Subcutaneous abdominal adipose tissue (tissue), 5 donors: ENCODE results near the gene MFRP.

Experiments
- H3K27ac ChIP-seq: one replicate; pipeline ENCODE4 v1.7.0; 2013; ENCODE audit warnings: low read depth, mild to moderate bottlenecking, inconsistent platforms, low read length, moderate library complexity
- H3K27me3 ChIP-seq, 5 donors: one replicate each; pipeline ENCODE4 v1.7.0; 2013; ENCODE audit warnings: low read length in 5 of 5, inconsistent platforms in 1 of 5; ENCODE audit not compliant: control insufficient read depth in 5 of 5, insufficient read depth in 4 of 5
- H3K36me3 ChIP-seq, 5 donors: one replicate each; pipeline ENCODE4 v1.7.0; 2013; ENCODE audit warnings: low read length in 5 of 5; ENCODE audit not compliant: control insufficient read depth in 5 of 5, insufficient read depth in 5 of 5
- H3K4me1 ChIP-seq, 5 donors: one replicate each; pipeline ENCODE4 v1.7.0; 2013; ENCODE audit warnings: low read length in 5 of 5, mild to moderate bottlenecking in 3 of 5, moderate library complexity in 1 of 5; ENCODE audit not compliant: control insufficient read depth in 5 of 5, insufficient read depth in 5 of 5
- H3K4me3 ChIP-seq, 5 donors: one replicate each; pipeline ENCODE4 v1.7.0; 2013; ENCODE audit warnings: low read length in 5 of 5, low read depth in 1 of 5
- H3K9ac ChIP-seq, 5 donors: one replicate each; pipeline ENCODE4 v1.7.0; 2013; ENCODE audit warnings: low read length in 5 of 5, mild to moderate bottlenecking in 4 of 5, moderate library complexity in 3 of 5
- H3K9me3 ChIP-seq, 5 donors: one replicate each; pipeline ENCODE4 v1.7.0; 2013; ENCODE audit warnings: low read length in 5 of 5; ENCODE audit not compliant: control insufficient read depth in 5 of 5
- donor health status: healthy.
- donor health status: healthy.
- donor health status: healthy.
- donor health status: healthy.
- donor health status: healthy.

Gene MFRP

DNA sequence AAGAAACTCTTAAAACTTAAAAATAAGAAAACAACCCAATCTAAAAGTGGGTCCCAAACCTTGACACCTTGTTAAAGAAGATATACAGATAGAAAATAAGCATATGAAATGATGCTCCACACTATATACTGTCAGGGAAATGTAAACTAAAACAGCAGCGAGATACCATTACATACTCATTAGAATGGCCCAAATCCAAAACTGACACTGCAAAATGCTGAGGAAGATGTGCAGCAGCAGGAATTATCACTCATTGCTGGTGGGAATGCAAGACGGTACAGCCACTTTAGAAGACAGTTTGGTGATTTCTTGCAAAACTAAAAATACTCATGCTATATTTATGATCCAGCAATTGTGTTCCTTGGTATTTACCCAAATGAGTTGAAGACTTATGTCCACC lies 17.2 kb downstream of the MFRP start:
- H3K27ac ChIP-seq = no peak overlapping the region
- H3K9me3 ChIP-seq = no peaks in the 10 kb centered on the region
- H3K9ac ChIP-seq = no peak overlapping the region
- H3K4me1 ChIP-seq = peaks cover 0 to 6% (median 4%) of the 10 kb centered on the region in 5 donors
- no peaks in the 10 kb centered on the region for H3K36me3 ChIP-seq
- no peak overlapping the region for H3K4me3 ChIP-seq
- no peaks in the 10 kb centered on the region for H3K27me3 ChIP-seq

DNA sequence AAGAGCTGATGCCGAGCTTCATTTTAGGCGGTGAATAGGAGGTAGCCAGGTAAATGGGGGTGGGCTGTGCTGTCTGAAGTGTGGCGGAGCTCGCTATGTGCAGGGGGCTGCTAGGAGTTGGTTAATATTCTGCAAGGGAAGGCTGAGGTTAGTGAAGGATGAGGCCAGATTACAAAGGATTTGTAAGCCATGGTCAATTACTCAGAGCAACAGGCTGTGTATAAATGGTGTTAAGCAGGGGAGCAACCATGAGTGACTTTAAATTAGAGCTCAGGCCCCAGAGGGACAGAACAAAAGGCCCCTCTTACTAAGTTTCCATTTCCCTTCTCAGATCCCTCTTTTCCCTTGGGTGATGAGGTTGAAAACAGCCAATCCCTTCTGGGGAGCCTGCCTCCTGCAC lies 22.3 kb downstream of the MFRP start:
- H3K9me3 ChIP-seq = no peaks in the 10 kb centered on the region
- no peaks in the 10 kb centered on the region for H3K36me3 ChIP-seq
- H3K4me1 ChIP-seq = peaks cover 2 to 35% (median 25%) of the 10 kb centered on the region in 5 donors
- peaks cover 0 to 2% (median 0%) of the 10 kb centered on the region in 5 donors for H3K27me3 ChIP-seq
- no peak overlapping the region for H3K4me3 ChIP-seq
- H3K27ac ChIP-seq = no peak overlapping the region
- no peak overlapping the region for H3K9ac ChIP-seq

DNA sequence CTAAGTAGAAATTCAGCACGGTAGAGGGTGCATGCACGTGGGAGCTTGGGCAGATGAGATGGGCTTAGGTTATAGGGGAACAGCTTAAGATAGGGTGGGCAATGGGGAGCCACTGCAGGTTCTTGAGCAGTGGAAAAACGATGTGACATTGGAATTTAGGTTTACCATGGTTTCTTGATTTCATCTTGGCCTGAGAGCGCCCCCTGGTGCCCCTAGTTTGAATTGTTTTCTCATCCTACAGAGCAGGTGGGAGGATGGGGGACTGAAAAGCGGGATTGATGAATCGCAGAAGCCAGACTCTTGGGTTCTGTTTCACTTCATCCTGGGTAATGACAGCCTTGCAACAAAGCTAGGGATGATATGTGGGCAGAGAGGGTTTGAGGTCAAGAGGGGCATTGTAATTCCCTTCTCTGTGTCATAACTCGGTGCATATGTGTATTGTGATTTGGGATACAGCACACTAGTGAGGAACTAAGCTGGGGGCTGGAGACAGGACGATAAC lies 22.9 kb downstream of the MFRP start:
- peaks cover 0 to 2% (median 0%) of the 10 kb centered on the region in 5 donors for H3K27me3 ChIP-seq
- H3K27ac ChIP-seq = no peak overlapping the region
- H3K4me1 ChIP-seq = peaks cover 4 to 41% (median 31%) of the 10 kb centered on the region in 5 donors
- H3K9me3 ChIP-seq = no peaks in the 10 kb centered on the region
- H3K36me3 ChIP-seq = no peaks in the 10 kb centered on the region
- no peak overlapping the region for H3K4me3 ChIP-seq
- no peak overlapping the region for H3K9ac ChIP-seq

DNA sequence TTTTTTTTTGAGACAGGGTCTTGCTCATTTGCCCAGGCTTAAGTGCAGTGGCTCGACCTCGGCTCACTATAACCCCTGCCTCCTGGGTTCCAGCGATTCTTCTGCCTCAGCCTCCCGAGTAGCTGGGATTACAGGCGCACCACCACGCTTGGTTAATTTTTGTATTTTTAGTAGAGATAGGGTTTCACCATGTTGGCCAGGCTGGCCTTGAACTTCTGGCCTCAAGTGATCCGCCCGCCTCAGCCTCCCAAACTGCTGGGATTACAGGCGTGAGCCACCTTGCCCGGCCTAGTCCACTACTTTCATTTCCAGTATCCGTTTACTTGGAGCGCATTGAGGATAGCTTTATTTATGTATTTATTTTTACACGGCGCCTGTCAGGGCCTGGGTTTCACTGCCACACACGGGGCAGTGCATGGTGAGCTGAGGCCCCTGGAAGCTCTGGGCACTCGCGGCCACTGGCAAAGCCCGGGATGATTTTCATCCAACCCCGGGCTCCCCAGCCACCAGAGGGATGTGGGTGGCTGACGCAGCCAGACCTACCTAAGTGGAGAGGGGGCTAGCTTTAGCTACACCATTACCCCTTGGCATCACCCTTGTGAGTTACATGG lies 23.5 kb downstream of the MFRP start:
- H3K36me3 ChIP-seq = no peaks in the 10 kb centered on the region
- peaks cover 4 to 47% (median 37%) of the 10 kb centered on the region in 5 donors for H3K4me1 ChIP-seq
- H3K9ac ChIP-seq = no peak overlapping the region
- H3K27ac ChIP-seq = no peak overlapping the region
- no peak overlapping the region for H3K4me3 ChIP-seq
- H3K9me3 ChIP-seq = no peaks in the 10 kb centered on the region
- peaks cover 0 to 2% (median 0%) of the 10 kb centered on the region in 5 donors for H3K27me3 ChIP-seq

DNA sequence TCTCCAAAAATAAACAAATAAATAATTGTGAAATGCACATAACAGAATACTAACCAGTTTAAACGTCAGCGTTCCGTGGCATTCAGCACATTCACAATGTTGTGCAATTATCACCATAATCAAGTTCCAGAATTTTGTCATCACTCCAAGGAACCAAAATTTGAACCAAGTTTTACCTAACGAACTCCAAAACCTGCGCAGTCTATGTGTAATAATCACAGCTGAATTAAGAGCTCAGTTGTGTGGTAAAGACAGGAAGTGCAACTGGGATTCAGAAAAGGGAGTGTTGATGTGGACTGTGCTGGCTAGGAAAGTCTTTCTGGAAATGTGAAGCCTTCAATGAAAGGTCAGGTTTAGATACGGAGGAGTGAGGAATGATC lies 24.2 kb downstream of the MFRP start:
- Histone ChIP-seq H3K9ac (no peak overlapping the region), H3K4me1 (peaks cover 7 to 53% (median 44%) of the 10 kb centered on the region in 5 donors), H3K27ac (peak overlapping the region; percentile 85), H3K27me3 (peaks cover 0 to 2% (median 0%) of the 10 kb centered on the region in 5 donors), H3K9me3 (no peaks in the 10 kb centered on the region), H3K36me3 (no peaks in the 10 kb centered on the region), H3K4me3 (no peak overlapping the region)

DNA sequence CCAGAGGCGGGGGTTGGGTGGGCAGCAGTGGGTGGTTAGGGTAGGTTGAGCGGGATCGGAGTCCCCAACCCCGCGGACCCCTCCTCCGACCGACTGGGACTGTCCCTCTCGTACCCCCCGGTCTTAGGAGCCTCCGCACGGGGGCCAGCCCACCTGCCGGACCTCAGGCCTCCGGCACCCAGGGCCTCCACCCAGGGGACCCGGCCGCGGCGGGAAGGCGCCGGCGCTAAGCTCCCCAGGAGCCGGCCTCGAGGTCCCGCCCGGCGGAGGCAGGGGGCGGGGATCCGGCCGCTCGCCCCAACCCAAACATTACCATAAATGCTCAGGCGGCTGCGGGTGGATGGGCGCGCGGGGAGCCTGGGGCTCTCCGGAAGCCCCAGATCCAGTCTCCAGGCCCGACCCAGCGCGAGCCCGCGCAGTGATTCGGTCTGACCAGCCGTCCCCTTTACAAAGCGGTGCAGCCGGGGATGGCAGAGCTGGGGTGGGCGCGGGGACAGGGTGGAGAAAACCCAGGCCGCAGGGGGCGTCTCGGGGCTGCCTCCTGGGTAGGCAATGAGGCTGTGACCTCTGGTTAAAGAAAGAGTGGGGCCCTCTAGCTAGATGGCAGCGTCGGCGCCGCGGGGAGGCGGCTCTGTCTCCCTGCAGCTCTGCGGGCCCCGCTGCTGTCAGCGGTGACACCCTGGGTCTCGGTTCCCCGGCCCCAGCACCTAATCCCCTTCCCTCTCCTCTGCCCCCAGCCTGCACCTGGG lies 25.6 kb downstream of the MFRP start:
- Histone ChIP-seq H3K9ac (peak overlapping the region; percentile 56 to 85 (median 80)), H3K36me3 (no peaks in the 10 kb centered on the region), H3K4me3 (peak overlapping the region; percentile 62 to 74 (median 66)), H3K9me3 (no peaks in the 10 kb centered on the region), H3K27me3 (peaks cover 0 to 3% (median 0%) of the 10 kb centered on the region in 5 donors), H3K27ac (peak overlapping the region; percentile 85), H3K4me1 (peaks cover 7 to 66% (median 56%) of the 10 kb centered on the region in 5 donors)

DNA sequence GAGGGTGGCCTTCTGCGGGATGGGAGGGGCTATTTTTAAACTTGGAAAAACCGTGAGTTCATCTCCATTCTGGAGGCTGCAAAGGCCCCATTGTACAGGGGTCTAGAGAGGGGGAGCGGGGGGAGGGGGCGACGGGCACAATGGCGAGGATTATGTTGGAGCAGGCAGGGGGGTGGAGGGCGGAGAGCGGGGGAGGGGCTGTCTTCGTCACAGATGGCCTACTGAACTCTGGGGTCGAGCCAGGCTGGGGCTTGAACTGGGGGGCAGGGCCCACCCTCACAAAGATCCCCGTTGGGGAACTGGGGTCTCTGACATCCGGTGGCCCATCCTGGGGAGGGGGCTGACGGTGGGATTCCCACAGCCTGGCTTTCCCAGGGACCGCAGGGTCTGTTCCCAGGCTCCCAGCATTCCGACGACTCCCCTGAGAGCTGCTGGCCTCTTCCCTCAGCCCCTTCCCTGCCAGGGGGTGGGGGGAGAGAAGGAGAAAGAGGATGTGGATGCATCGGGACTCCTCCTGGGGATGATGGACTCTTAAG lies 26.2 kb downstream of the MFRP start:
- H3K9me3 ChIP-seq = no peaks in the 10 kb centered on the region
- H3K4me1 ChIP-seq = peaks cover 12 to 72% (median 62%) of the 10 kb centered on the region in 5 donors
- H3K36me3 ChIP-seq = no peaks in the 10 kb centered on the region
- peak overlapping the region; percentile 56 to 85 (median 80) for H3K9ac ChIP-seq
- H3K27ac ChIP-seq = peak overlapping the region; percentile 85
- H3K4me3 ChIP-seq = peak overlapping the region; percentile 59 to 74 (median 65)
- peaks cover 0 to 10% (median 6%) of the 10 kb centered on the region in 5 donors for H3K27me3 ChIP-seq

DNA sequence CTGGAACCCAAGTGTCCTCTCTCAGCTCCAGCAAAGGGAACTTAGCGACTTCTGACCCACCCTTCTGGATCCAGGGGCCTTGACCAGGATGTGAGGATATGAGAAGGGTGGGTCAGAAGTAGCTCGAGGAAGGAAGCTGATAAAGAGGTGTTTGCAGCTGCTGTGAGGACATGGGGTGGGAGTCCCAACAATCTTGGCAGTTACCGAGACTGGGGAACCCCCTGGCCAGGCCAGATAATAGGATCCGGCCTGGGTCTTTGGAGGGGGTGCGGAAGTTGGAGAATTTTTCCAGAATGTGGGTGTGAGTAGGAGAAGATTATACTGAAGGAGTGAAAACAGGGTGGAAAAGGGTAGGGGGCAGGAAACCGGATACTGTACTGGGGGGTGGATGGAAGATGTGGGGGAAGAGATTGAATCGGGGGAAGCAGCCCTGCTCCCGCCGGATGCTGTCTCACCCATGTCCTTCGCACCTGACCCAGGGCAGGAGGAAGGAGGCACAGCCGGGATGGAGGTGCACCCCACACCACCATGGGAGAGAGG lies 26.7 kb downstream of the MFRP start:
- H3K4me1 ChIP-seq = peaks cover 12 to 78% (median 67%) of the 10 kb centered on the region in 5 donors
- peaks cover 0 to 10% (median 6%) of the 10 kb centered on the region in 5 donors for H3K27me3 ChIP-seq
- H3K9ac ChIP-seq = peak overlapping the region in 4 of 5 donors; percentile 14 to 82 (median 50)
- H3K4me3 ChIP-seq = peak overlapping the region in 3 of 5 donors; percentile 17 to 27 (median 23)
- peaks cover 0 to 3% (median 2%) of the 10 kb centered on the region in 5 donors for H3K36me3 ChIP-seq
- peak overlapping the region; percentile 85 for H3K27ac ChIP-seq
- H3K9me3 ChIP-seq = no peaks in the 10 kb centered on the region

DNA sequence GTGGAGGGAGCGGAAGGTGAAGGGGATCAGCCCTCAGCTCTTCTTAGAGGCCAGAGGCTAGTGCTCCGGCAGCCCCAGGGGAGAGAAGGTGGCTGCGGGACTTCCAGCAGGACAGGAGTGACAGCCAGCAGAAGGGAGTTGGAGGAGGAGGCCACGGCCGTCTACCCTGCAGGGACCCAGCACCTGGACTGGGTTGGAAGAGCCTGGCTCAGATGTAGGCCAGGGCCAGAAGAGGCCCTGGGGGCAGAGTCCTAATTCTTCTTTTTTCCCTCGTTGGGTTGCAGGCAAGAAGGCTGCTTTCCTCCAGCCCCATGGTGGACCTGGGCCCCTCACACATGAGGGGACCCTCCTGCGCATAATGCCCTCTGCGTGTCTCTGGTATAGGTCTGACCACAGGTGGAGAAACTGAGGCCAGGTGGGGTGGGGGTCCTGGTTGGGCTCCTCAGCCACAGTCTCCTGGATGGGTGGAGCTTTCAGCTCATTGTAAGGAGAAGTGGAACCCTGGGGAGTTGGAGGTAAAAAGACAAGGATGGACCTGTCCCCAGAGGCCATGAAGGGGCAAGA lies 27.3 kb downstream of the MFRP start:
- peak overlapping the region in 3 of 5 donors; percentile 22 to 27 (median 23) for H3K4me3 ChIP-seq
- H3K27me3 ChIP-seq = peaks cover 0 to 10% (median 6%) of the 10 kb centered on the region in 5 donors
- H3K27ac ChIP-seq = peak overlapping the region; percentile 85
- H3K9ac ChIP-seq = peak overlapping the region in 4 of 5 donors; percentile 14 to 82 (median 50)
- H3K9me3 ChIP-seq = no peaks in the 10 kb centered on the region
- peaks cover 12 to 83% (median 73%) of the 10 kb centered on the region in 5 donors for H3K4me1 ChIP-seq
- peaks cover 0 to 8% (median 6%) of the 10 kb centered on the region in 5 donors for H3K36me3 ChIP-seq
